HEK293 (cell line): ENCODE results near the gene PKP3.

Source experiments
- CTCF ChIA-PET: fragments of 350-600 bp; formaldehyde crosslinking; extraction: SDS; loops from one replicate; lab custom pipeline; 2021; ENCODE audit warnings: antibody characterized with exemption; lab: Yijun Ruan, JAX
- POLR2A ChIA-PET: fragments of 300-600 bp; formaldehyde crosslinking; extraction: SDS; loops from one replicate; lab custom pipeline; 2020; ENCODE audit warnings: antibody characterized with exemption, inconsistent platforms; lab: Yijun Ruan, JAX
- H3K27ac ChIP-seq: fragments of 200-500 bp; sonication (Bioruptor generic); 2 replicates; pipeline ENCODE4 v1.5.1; 2014; ENCODE audit warnings: low read depth, low read length, control low read depth, inconsistent platforms; ENCODE audit errors: extremely low read depth
- H3K36me3 ChIP-seq, 2 experiments: fragments of 200-500 bp in 1 of 2; sonication (Bioruptor generic) in 1 of 2; 1 replicate in 1 of 2; 2 replicates in 1 of 2; pipeline ENCODE4 v1.5.1; 2014 to 2017; ENCODE audit warnings: inconsistent platforms in 2 of 2, low read length in 2 of 2; ENCODE audit not compliant: control insufficient read depth in 2 of 2, insufficient read depth in 1 of 2
- H3K4me1 ChIP-seq: fragments of 200-500 bp; sonication (Bioruptor generic); 2 replicates; pipeline ENCODE4 v1.5.1; 2014; ENCODE audit warnings: mild to moderate bottlenecking, low read length, inconsistent platforms; ENCODE audit not compliant: control insufficient read depth, insufficient read depth
- H3K4me3 ChIP-seq: 2 replicates; pipeline ENCODE4 v1.5.1; 2011; ENCODE audit warnings: low read depth, mild to moderate bottlenecking, control low read depth, low read length, moderate library complexity
- H3K9me3 ChIP-seq: fragments of 200-500 bp; sonication (Bioruptor generic); 2 replicates; pipeline ENCODE4 v1.5.1; 2014; ENCODE audit warnings: low read depth, low read length, inconsistent platforms; ENCODE audit not compliant: control insufficient read depth, insufficient read depth
- GLI4 ChIP-seq: fragments of 450-650 bp; formaldehyde crosslinking; IDR thresholded peaks from 2 replicates; pipeline ENCODE4 v1.5.1; 2016; ENCODE audit warnings: missing biosample characterization, missing genetic modification characterization
- GLIS1 ChIP-seq: fragments of 450-650 bp; formaldehyde crosslinking; IDR thresholded peaks from 2 replicates; pipeline ENCODE4 v1.5.1; 2016; ENCODE audit warnings: missing biosample characterization, missing genetic modification characterization
- GLIS2 ChIP-seq: fragments of 450-650 bp; formaldehyde crosslinking; IDR thresholded peaks from 2 replicates; pipeline ENCODE4 v1.5.1; 2016; ENCODE audit warnings: missing biosample characterization, missing genetic modification characterization
- IKZF3 ChIP-seq: fragments of 450-650 bp; IDR thresholded peaks from 2 replicates; pipeline ENCODE4 v1.5.0; 2018; ENCODE audit warnings: missing biosample characterization, mild to moderate bottlenecking, missing genetic modification characterization, moderate library complexity
- KLF1 ChIP-seq: fragments of 450-650 bp; formaldehyde crosslinking; IDR thresholded peaks from 2 replicates; pipeline ENCODE4 v1.5.1; 2016; ENCODE audit warnings: missing biosample characterization, missing genetic modification characterization
- SP2 ChIP-seq: fragments of 450-650 bp; formaldehyde crosslinking; IDR thresholded peaks from 2 replicates; pipeline ENCODE4 v1.5.1; 2016; ENCODE audit warnings: missing biosample characterization, missing genetic modification characterization
- SP7 ChIP-seq: fragments of 450-650 bp; formaldehyde crosslinking; IDR thresholded peaks from 2 replicates; pipeline ENCODE4 v1.5.1; 2016; ENCODE audit warnings: missing biosample characterization, missing genetic modification characterization
- ZBTB1 ChIP-seq: fragments of 450-650 bp; formaldehyde crosslinking; IDR thresholded peaks from 2 replicates; pipeline ENCODE4 v1.5.1; 2016; ENCODE audit warnings: missing biosample characterization, missing genetic modification characterization
- ZEB2 ChIP-seq: fragments of 450-650 bp; formaldehyde crosslinking; IDR thresholded peaks from 2 replicates; pipeline ENCODE4 v1.5.1; 2016; ENCODE audit warnings: missing biosample characterization, missing genetic modification characterization
- ZIC2 ChIP-seq: fragments of 450-650 bp; formaldehyde crosslinking; IDR thresholded peaks from 2 replicates; pipeline ENCODE4 v1.5.1; 2016; ENCODE audit warnings: missing biosample characterization, missing genetic modification characterization
- ZNF843 ChIP-seq: fragments of 450-650 bp; formaldehyde crosslinking; IDR thresholded peaks from 2 replicates; pipeline ENCODE4 v1.5.1; 2016; ENCODE audit warnings: missing biosample characterization, missing genetic modification characterization
- TF ChIP-seq, protein P1 (sequence below): fragments of 450-650 bp; formaldehyde crosslinking; IDR thresholded peaks from 2 replicates; pipeline ENCODE4 v1.5.1; 2016; ENCODE audit warnings: missing biosample characterization, missing genetic modification characterization
- TF ChIP-seq, protein P2 (sequence below): fragments of 450-650 bp; formaldehyde crosslinking; conservative IDR thresholded peaks from 2 replicates; pipeline ENCODE4 v1.5.1; 2016; ENCODE audit warnings: low read depth, missing biosample characterization, missing genetic modification characterization
- TF ChIP-seq, protein P3 (sequence below): fragments of 450-650 bp; formaldehyde crosslinking; optimal IDR thresholded peaks from 2 replicates; pipeline ENCODE3; 2016; ENCODE audit warnings: missing biosample characterization, mild to moderate bottlenecking, missing genetic modification characterization
- TF ChIP-seq, protein P4 (sequence below): fragments of 450-650 bp; formaldehyde crosslinking; IDR thresholded peaks from 2 replicates; pipeline ENCODE4 v1.5.1; 2016; ENCODE audit warnings: missing biosample characterization, missing genetic modification characterization
- TF ChIP-seq, protein P5 (sequence below): fragments of 450-650 bp; formaldehyde crosslinking; IDR thresholded peaks from 2 replicates; pipeline ENCODE4 v1.5.1; 2016; ENCODE audit warnings: missing biosample characterization, missing genetic modification characterization
- TF ChIP-seq, protein P6 (sequence below): fragments of 450-650 bp; formaldehyde crosslinking; IDR thresholded peaks from 2 replicates; pipeline ENCODE4 v1.5.1; 2016; ENCODE audit warnings: missing biosample characterization, missing genetic modification characterization
- TF ChIP-seq, protein P7 (sequence below): fragments of 450-650 bp; formaldehyde crosslinking; IDR thresholded peaks from 2 replicates; pipeline ENCODE4 v1.5.1; 2016; ENCODE audit warnings: missing biosample characterization, missing genetic modification characterization

The PKP3 gene

DNA sequence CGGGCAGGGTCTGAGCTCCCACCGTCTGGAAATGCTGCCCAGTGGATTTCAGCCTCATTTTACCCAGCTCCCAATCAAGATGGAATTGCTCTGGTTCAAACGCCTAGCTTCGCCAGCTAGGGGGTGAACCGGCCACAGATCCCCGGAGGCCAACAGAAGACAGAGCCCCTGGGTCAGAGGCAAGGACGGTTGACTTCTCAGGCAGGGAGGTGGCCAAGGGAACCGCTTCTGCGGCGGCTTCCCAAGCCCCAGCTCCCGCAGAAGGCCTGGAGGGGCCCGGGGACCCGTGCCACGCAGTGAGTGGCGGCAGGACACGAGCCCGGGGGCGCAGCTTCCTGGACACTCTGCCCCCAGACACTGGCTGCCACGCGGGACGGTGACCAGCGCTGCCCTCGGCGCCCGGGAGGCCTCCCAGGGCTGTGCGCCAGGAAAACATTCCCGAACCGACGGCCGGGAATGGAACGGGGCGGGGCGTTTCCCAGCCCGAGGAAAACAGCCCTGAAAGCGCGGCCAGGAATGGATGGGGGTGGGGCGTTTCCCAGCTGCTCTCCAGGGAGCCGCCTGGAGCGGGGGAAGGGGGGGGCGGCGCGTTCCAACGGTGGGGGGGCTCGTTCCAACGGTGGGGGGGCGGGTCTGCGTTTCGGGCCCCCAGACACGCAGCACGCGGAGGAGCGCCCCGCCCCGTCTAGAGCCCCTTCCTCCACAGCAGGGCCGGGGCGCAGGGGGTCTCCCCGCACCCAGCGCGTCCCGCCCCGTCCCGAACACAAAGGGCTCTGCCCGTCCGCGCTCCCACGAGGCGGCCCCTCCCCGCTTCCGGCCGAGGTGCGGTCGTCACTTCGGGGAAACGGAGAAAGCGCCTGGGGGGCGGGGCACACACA, 38.2 kb upstream of the PKP3 start:
- no peaks in the 10 kb centered on the region for H3K9me3 ChIP-seq
- H3K4me1 ChIP-seq, result no peaks in the 10 kb centered on the region
- CTCF ChIA-PET, result interaction anchor here (0.6 to 2.2 kb wide), 9 partner anchors 39 to 163 kb away, joined by 3 to 18 read pairs (median 4); no protein-coding TSS in a partner anchor
- POLR2A ChIA-PET, result interaction anchor here (0.6 to 1.8 kb wide), 10 partner anchors 11 to 151 kb away, joined by 3 to 8 read pairs (median 3); partner anchors contain the start of genes BET1L, RIC8A and RNH1
- peak overlapping the region; percentile 57; the same call in 1 of the 2 replicates for H3K27ac ChIP-seq
- H3K36me3 ChIP-seq, result no peaks in the 10 kb centered on the region
- H3K4me3 ChIP-seq, result peak overlapping the region; percentile 47
- TF ChIP-seq, protein P1, sequence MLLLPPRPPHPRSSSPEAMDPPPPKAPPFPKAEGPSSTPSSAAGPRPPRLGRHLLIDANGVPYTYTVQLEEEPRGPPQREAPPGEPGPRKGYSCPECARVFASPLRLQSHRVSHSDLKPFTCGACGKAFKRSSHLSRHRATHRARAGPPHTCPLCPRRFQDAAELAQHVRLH (tag by site-specific recombination), result no peak
- TF ChIP-seq ZIC2 (tag by site-specific recombination) (peak; percentile 38), SP7 (tag by site-specific recombination) (0 out of 2 replicates have a peak, but pooled peaks have one; percentile 66), GLIS2 (tag by site-specific recombination) (peak; percentile 67; the same call in 1 of the 2 replicates), KLF1 (tag by site-specific recombination) (peak; percentile 62), GLIS1 (tag by site-specific recombination) (peak; percentile 86), ZNF843 (tag by site-specific recombination) (no peak), IKZF3 (tag by site-specific recombination) (peak; percentile 81), ZEB2 (tag by site-specific recombination) (0 out of 2 replicates have a peak, but pooled peaks have one; percentile 37), SP2 (tag by site-specific recombination) (peak; percentile 44), GLI4 (tag by site-specific recombination) (no peak), ZBTB1 (tag by site-specific recombination) (no peak)
- TF ChIP-seq, protein P2, sequence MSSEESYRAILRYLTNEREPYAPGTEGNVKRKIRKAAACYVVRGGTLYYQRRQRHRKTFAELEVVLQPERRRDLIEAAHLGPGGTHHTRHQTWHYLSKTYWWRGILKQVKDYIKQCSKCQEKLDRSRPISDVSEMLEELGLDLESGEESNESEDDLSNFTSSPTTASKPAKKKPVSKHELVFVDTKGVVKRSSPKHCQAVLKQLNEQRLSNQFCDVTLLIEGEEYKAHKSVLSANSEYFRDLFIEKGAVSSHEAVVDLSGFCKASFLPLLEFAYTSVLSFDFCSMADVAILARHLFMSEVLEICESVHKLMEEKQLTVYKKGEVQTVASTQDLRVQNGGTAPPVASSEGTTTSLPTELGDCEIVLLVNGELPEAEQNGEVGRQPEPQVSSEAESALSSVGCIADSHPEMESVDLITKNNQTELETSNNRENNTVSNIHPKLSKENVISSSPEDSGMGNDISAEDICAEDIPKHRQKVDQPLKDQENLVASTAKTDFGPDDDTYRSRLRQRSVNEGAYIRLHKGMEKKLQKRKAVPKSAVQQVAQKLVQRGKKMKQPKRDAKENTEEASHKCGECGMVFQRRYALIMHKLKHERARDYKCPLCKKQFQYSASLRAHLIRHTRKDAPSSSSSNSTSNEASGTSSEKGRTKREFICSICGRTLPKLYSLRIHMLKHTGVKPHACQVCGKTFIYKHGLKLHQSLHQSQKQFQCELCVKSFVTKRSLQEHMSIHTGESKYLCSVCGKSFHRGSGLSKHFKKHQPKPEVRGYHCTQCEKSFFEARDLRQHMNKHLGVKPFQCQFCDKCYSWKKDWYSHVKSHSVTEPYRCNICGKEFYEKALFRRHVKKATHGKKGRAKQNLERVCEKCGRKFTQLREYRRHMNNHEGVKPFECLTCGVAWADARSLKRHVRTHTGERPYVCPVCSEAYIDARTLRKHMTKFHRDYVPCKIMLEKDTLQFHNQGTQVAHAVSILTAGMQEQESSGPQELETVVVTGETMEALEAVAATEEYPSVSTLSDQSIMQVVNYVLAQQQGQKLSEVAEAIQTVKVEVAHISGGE (tag by site-specific recombination), result peak; percentile 76
- TF ChIP-seq, protein P3, sequence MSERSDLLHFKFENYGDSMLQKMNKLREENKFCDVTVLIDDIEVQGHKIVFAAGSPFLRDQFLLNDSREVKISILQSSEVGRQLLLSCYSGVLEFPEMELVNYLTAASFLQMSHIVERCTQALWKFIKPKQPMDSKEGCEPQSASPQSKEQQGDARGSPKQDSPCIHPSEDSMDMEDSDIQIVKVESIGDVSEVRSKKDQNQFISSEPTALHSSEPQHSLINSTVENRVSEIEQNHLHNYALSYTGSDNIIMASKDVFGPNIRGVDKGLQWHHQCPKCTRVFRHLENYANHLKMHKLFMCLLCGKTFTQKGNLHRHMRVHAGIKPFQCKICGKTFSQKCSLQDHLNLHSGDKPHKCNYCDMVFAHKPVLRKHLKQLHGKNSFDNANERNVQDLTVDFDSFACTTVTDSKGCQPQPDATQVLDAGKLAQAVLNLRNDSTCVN (tag by site-specific recombination), result peak; percentile 52
- TF ChIP-seq, protein P4, sequence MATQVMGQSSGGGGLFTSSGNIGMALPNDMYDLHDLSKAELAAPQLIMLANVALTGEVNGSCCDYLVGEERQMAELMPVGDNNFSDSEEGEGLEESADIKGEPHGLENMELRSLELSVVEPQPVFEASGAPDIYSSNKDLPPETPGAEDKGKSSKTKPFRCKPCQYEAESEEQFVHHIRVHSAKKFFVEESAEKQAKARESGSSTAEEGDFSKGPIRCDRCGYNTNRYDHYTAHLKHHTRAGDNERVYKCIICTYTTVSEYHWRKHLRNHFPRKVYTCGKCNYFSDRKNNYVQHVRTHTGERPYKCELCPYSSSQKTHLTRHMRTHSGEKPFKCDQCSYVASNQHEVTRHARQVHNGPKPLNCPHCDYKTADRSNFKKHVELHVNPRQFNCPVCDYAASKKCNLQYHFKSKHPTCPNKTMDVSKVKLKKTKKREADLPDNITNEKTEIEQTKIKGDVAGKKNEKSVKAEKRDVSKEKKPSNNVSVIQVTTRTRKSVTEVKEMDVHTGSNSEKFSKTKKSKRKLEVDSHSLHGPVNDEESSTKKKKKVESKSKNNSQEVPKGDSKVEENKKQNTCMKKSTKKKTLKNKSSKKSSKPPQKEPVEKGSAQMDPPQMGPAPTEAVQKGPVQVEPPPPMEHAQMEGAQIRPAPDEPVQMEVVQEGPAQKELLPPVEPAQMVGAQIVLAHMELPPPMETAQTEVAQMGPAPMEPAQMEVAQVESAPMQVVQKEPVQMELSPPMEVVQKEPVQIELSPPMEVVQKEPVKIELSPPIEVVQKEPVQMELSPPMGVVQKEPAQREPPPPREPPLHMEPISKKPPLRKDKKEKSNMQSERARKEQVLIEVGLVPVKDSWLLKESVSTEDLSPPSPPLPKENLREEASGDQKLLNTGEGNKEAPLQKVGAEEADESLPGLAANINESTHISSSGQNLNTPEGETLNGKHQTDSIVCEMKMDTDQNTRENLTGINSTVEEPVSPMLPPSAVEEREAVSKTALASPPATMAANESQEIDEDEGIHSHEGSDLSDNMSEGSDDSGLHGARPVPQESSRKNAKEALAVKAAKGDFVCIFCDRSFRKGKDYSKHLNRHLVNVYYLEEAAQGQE (tag by site-specific recombination), result no peak
- TF ChIP-seq, protein P5, sequence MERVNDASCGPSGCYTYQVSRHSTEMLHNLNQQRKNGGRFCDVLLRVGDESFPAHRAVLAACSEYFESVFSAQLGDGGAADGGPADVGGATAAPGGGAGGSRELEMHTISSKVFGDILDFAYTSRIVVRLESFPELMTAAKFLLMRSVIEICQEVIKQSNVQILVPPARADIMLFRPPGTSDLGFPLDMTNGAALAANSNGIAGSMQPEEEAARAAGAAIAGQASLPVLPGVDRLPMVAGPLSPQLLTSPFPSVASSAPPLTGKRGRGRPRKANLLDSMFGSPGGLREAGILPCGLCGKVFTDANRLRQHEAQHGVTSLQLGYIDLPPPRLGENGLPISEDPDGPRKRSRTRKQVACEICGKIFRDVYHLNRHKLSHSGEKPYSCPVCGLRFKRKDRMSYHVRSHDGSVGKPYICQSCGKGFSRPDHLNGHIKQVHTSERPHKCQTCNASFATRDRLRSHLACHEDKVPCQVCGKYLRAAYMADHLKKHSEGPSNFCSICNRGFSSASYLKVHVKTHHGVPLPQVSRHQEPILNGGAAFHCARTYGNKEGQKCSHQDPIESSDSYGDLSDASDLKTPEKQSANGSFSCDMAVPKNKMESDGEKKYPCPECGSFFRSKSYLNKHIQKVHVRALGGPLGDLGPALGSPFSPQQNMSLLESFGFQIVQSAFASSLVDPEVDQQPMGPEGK, result 0 out of 2 replicates have a peak, but pooled peaks have one; percentile 35
- TF ChIP-seq, protein P6, sequence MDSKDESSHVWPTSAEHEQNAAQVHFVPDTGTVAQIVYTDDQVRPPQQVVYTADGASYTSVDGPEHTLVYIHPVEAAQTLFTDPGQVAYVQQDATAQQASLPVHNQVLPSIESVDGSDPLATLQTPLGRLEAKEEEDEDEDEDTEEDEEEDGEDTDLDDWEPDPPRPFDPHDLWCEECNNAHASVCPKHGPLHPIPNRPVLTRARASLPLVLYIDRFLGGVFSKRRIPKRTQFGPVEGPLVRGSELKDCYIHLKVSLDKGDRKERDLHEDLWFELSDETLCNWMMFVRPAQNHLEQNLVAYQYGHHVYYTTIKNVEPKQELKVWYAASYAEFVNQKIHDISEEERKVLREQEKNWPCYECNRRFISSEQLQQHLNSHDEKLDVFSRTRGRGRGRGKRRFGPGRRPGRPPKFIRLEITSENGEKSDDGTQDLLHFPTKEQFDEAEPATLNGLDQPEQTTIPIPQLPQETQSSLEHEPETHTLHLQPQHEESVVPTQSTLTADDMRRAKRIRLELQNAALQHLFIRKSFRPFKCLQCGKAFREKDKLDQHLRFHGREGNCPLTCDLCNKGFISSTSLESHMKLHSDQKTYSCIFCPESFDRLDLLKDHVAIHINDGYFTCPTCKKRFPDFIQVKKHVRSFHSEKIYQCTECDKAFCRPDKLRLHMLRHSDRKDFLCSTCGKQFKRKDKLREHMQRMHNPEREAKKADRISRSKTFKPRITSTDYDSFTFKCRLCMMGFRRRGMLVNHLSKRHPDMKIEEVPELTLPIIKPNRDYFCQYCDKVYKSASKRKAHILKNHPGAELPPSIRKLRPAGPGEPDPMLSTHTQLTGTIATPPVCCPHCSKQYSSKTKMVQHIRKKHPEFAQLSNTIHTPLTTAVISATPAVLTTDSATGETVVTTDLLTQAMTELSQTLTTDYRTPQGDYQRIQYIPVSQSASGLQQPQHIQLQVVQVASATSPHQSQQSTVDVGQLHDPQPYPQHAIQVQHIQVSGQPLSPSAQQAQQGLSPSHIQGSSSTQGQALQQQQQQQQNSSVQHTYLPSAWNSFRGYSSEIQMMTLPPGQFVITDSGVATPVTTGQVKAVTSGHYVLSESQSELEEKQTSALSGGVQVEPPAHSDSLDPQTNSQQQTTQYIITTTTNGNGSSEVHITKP (tag by site-specific recombination), result peak; percentile 82
- TF ChIP-seq, protein P7, sequence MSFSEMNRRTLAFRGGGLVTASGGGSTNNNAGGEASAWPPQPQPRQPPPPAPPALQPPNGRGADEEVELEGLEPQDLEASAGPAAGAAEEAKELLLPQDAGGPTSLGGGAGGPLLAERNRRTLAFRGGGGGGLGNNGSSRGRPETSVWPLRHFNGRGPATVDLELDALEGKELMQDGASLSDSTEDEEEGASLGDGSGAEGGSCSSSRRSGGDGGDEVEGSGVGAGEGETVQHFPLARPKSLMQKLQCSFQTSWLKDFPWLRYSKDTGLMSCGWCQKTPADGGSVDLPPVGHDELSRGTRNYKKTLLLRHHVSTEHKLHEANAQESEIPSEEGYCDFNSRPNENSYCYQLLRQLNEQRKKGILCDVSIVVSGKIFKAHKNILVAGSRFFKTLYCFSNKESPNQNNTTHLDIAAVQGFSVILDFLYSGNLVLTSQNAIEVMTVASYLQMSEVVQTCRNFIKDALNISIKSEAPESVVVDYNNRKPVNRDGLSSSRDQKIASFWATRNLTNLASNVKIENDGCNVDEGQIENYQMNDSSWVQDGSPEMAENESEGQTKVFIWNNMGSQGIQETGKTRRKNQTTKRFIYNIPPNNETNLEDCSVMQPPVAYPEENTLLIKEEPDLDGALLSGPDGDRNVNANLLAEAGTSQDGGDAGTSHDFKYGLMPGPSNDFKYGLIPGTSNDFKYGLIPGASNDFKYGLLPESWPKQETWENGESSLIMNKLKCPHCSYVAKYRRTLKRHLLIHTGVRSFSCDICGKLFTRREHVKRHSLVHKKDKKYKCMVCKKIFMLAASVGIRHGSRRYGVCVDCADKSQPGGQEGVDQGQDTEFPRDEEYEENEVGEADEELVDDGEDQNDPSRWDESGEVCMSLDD, result 0 out of 2 replicates have a peak, but pooled peaks have one; percentile 35
